Measurements from ENCODE around the gene SLC19A1.
"Not testable (repeated sequence)": the region's sequence is repeated elsewhere in the genome, so short reads cannot be mapped to it uniquely, and the experiment has no call there.

- TF ChIP-seq EZH2 (IDR thresholded peaks at IDR 0.05; ENCODE audit: borderline replicate concordance, low read depth, low read length, severe bottlenecking); CTCF (IDR thresholded peaks at IDR 0.05; ENCODE audit: borderline replicate concordance, extremely low read depth, low read length, poor library complexity, severe bottlenecking): not testable (repeated sequence)
Measured at GRCh38 chr21:45531114-45531392, 11.2 kb downstream of the SLC19A1 start.
